Body of pancreas (tissue), 4 donors: ENCODE measurements around the gene PTPN1.

ENCODE experiments used
- CTCF ChIP-seq, 7 experiments: fragments of 450-650 bp in 4 of 7; fragments of 200-600 bp in 3 of 7; sonication (generic) in 3 of 7; IDR thresholded peaks; one replicate each; pipeline ENCODE4 v1.5.1; 2016 to 2019; ENCODE audit warnings: antibody characterized with exemption in 7 of 7
- POLR2A ChIP-seq, 3 donors: fragments of 450-650 bp; IDR thresholded peaks; one replicate each; pipeline ENCODE4 v1.6.1; 2016; ENCODE audit warnings: antibody characterized with exemption in 3 of 3, mild to moderate bottlenecking in 2 of 3

GRCh38 chr20:50538276-50538675 lies 28.1 kb downstream of the PTPN1 start:
- no peak for TF ChIP-seq CTCF (IDR thresholded peaks at IDR 0.05)
- no peak for TF ChIP-seq POLR2A (IDR thresholded peaks at IDR 0.05)
